ENCODE measurements around the gene PRKAA2. TPM values are rescaled to one million over a fixed set of nuclear protein-coding genes. Genes with fewer than 3 reads are reported as not detected.
A peak's percentile ranks its signal among the peaks of the same experiment; 100 is the strongest.
"Not testable (repeated sequence)": the region's sequence is repeated elsewhere in the genome, so short reads cannot be mapped to it uniquely, and the experiment has no call there.

Gene PRKAA2
- 1 to 10 TPM in 1 of 4 donors, under 1 TPM in 2, not detected in 1; 0.27 to 4.4 (median 0.48) TPM for polyA plus RNA-seq
- long read RNA-seq, donor 1, result 0 reads
- long read RNA-seq, donor 2, result 0 reads
- long read RNA-seq, donor 3, result 0 reads
- long read RNA-seq, donor 4, result 0 reads
- long read RNA-seq, donor 5, result 0 reads
- long read RNA-seq, donor 6, result 0 reads
- long read RNA-seq, donor 7, result 0 reads
- long read RNA-seq, donor 8, result 0 reads
- long read RNA-seq, donor 9, result 0 reads
- long read RNA-seq, donor 10, result 0 reads

GRCh38 chr1:56644919-56645676 is at the start of gene PRKAA2:
TSS of gene PRKAA2 (plus strand) at chr1:56645314. CDS start at chr1:56645388, 74 bp downstream.
- no peaks in the 10 kb centered on the region for H3K9me3 ChIP-seq (ENCODE audit: control insufficient read depth in 2 of 2, insufficient read depth in 1 of 2, low read depth in 1 of 2, low read length in 1 of 2)
- peaks cover 3 to 10% (median 4%) of the 10 kb centered on the region in 3 donors for H3K27me3 ChIP-seq (ENCODE audit: control insufficient read depth in 3 of 3, insufficient read depth in 3 of 3, low read length in 3 of 3)
- H3K4me1 ChIP-seq (ENCODE audit: control insufficient read depth in 3 of 3, insufficient read depth in 2 of 3, low read depth in 1 of 3, low read length in 2 of 3), result peaks cover 0 to 13% (median 4%) of the 10 kb centered on the region in 3 donors
- DNase-seq, result peak; percentile 9 to 88
- peak within 1 kb of the TSS in 2 of 3 donors; percentile 39 to 43 for H3K27ac ChIP-seq (ENCODE audit: low read depth in 1 of 3, low read length in 2 of 3)
- FAIRE-seq, result no peak
- 0 to 1% (median 1%) methylated on average over 47 to 103 of the region's 103 CpGs for WGBS, 3 donors
- no peaks in the 10 kb centered on the region for H3K36me3 ChIP-seq (ENCODE audit: control insufficient read depth in 3 of 3, insufficient read depth in 2 of 3, low read depth in 1 of 3, low read length in 3 of 3)
- H3K4me3 ChIP-seq (ENCODE audit: low read depth in 1 of 3, low read length in 3 of 3), result peak within 1 kb of the TSS; percentile 54 to 76 (median 63)

- 92 to 97% (median 94%) methylated on average over 5 of the region's 5 CpGs for WGBS, 3 donors
- FAIRE-seq; H3K4me1 ChIP-seq (ENCODE audit: control insufficient read depth in 3 of 3, insufficient read depth in 2 of 3, low read depth in 1 of 3, low read length in 2 of 3); H3K27me3 ChIP-seq (ENCODE audit: control insufficient read depth in 3 of 3, insufficient read depth in 3 of 3, low read length in 3 of 3); H3K4me3 ChIP-seq (ENCODE audit: low read depth in 1 of 3, low read length in 3 of 3); H3K36me3 ChIP-seq (ENCODE audit: control insufficient read depth in 3 of 3, insufficient read depth in 2 of 3, low read depth in 1 of 3, low read length in 3 of 3); H3K27ac ChIP-seq (ENCODE audit: low read depth in 1 of 3, low read length in 2 of 3); H3K9me3 ChIP-seq (ENCODE audit: control insufficient read depth in 2 of 2, insufficient read depth in 1 of 2, low read depth in 1 of 2, low read length in 1 of 2); DNase-seq: not testable (repeated sequence)
These were observed 49.5 kb upstream of the PRKAA2 start for GRCh38 chr1:56595397-56596191.

- not testable (repeated sequence) for H3K9me3 ChIP-seq (ENCODE audit: control insufficient read depth in 2 of 2, insufficient read depth in 1 of 2, low read depth in 1 of 2, low read length in 1 of 2); FAIRE-seq; H3K27me3 ChIP-seq (ENCODE audit: control insufficient read depth in 3 of 3, insufficient read depth in 3 of 3, low read length in 3 of 3); H3K36me3 ChIP-seq (ENCODE audit: control insufficient read depth in 3 of 3, insufficient read depth in 2 of 3, low read depth in 1 of 3, low read length in 3 of 3); DNase-seq; H3K27ac ChIP-seq (ENCODE audit: low read depth in 1 of 3, low read length in 2 of 3); H3K4me3 ChIP-seq (ENCODE audit: low read depth in 1 of 3, low read length in 3 of 3); H3K4me1 ChIP-seq (ENCODE audit: control insufficient read depth in 3 of 3, insufficient read depth in 2 of 3, low read depth in 1 of 3, low read length in 2 of 3)
- WGBS, 3 donors, result 25 to 53% (median 45%) methylated on average over 2 of the region's 2 CpGs
These were observed 35.0 kb upstream of the PRKAA2 start for GRCh38 chr1:56610097-56610496.

GRCh38 chr1:56610770-56611169 is 34.3 kb upstream of the PRKAA2 start:
- FAIRE-seq; H3K27ac ChIP-seq (ENCODE audit: low read depth in 1 of 3, low read length in 2 of 3); H3K36me3 ChIP-seq (ENCODE audit: control insufficient read depth in 3 of 3, insufficient read depth in 2 of 3, low read depth in 1 of 3, low read length in 3 of 3); H3K4me1 ChIP-seq (ENCODE audit: control insufficient read depth in 3 of 3, insufficient read depth in 2 of 3, low read depth in 1 of 3, low read length in 2 of 3); DNase-seq; H3K27me3 ChIP-seq (ENCODE audit: control insufficient read depth in 3 of 3, insufficient read depth in 3 of 3, low read length in 3 of 3); H3K9me3 ChIP-seq (ENCODE audit: control insufficient read depth in 2 of 2, insufficient read depth in 1 of 2, low read depth in 1 of 2, low read length in 1 of 2); H3K4me3 ChIP-seq (ENCODE audit: low read depth in 1 of 3, low read length in 3 of 3): not testable (repeated sequence)
- WGBS, 3 donors, result 87 to 91% (median 89%) methylated on average over 6 of the region's 6 CpGs

GRCh38 chr1:56617141-56617540 is 28.0 kb upstream of the PRKAA2 start:
- no peak overlapping the region for H3K27ac ChIP-seq (ENCODE audit: low read depth in 1 of 3, low read length in 2 of 3)
- FAIRE-seq (no peak), DNase-seq (peak in 1 of 2 donors; percentile 5)
- WGBS, 3 donors, result 40 to 78% (median 72%) methylated on average over 2 of the region's 2 CpGs
- H3K36me3 ChIP-seq (ENCODE audit: control insufficient read depth in 3 of 3, insufficient read depth in 2 of 3, low read depth in 1 of 3, low read length in 3 of 3), result no peaks in the 10 kb centered on the region
- H3K9me3 ChIP-seq (ENCODE audit: control insufficient read depth in 2 of 2, insufficient read depth in 1 of 2, low read depth in 1 of 2, low read length in 1 of 2), result peaks cover 0 to 5% of the 10 kb centered on the region in 2 donors
- H3K4me1 ChIP-seq (ENCODE audit: control insufficient read depth in 3 of 3, insufficient read depth in 2 of 3, low read depth in 1 of 3, low read length in 2 of 3), result no peaks in the 10 kb centered on the region
- H3K27me3 ChIP-seq (ENCODE audit: control insufficient read depth in 3 of 3, insufficient read depth in 3 of 3, low read length in 3 of 3), result no peaks in the 10 kb centered on the region
- no peak overlapping the region for H3K4me3 ChIP-seq (ENCODE audit: low read depth in 1 of 3, low read length in 3 of 3)

- no peak for FAIRE-seq
- H3K36me3 ChIP-seq (ENCODE audit: control insufficient read depth in 3 of 3, insufficient read depth in 2 of 3, low read depth in 1 of 3, low read length in 3 of 3), result no peaks in the 10 kb centered on the region
- WGBS, 3 donors, result 50 to 63% (median 52%) methylated on average over 5 of the region's 5 CpGs
- H3K27ac ChIP-seq (ENCODE audit: low read depth in 1 of 3, low read length in 2 of 3), result no peak overlapping the region
- no peak for DNase-seq
- no peaks in the 10 kb centered on the region for H3K4me1 ChIP-seq (ENCODE audit: control insufficient read depth in 3 of 3, insufficient read depth in 2 of 3, low read depth in 1 of 3, low read length in 2 of 3)
- H3K27me3 ChIP-seq (ENCODE audit: control insufficient read depth in 3 of 3, insufficient read depth in 3 of 3, low read length in 3 of 3), result no peaks in the 10 kb centered on the region
- no peak overlapping the region for H3K4me3 ChIP-seq (ENCODE audit: low read depth in 1 of 3, low read length in 3 of 3)
- peaks cover 0 to 4% of the 10 kb centered on the region in 2 donors for H3K9me3 ChIP-seq (ENCODE audit: control insufficient read depth in 2 of 2, insufficient read depth in 1 of 2, low read depth in 1 of 2, low read length in 1 of 2)
These were observed 19.2 kb upstream of the PRKAA2 start for GRCh38 chr1:56625819-56626440.

GRCh38 chr1:56626546-56626945 is 18.6 kb upstream of the PRKAA2 start:
- Histone ChIP-seq H3K9me3 (ENCODE audit: control insufficient read depth in 2 of 2, insufficient read depth in 1 of 2, low read depth in 1 of 2, low read length in 1 of 2) (peaks cover 0 to 4% of the 10 kb centered on the region in 2 donors), H3K4me3 (ENCODE audit: low read depth in 1 of 3, low read length in 3 of 3) (no peak overlapping the region), H3K27me3 (ENCODE audit: control insufficient read depth in 3 of 3, insufficient read depth in 3 of 3, low read length in 3 of 3) (no peaks in the 10 kb centered on the region), H3K27ac (ENCODE audit: low read depth in 1 of 3, low read length in 2 of 3) (no peak overlapping the region), H3K4me1 (ENCODE audit: control insufficient read depth in 3 of 3, insufficient read depth in 2 of 3, low read depth in 1 of 3, low read length in 2 of 3) (no peaks in the 10 kb centered on the region), H3K36me3 (ENCODE audit: control insufficient read depth in 3 of 3, insufficient read depth in 2 of 3, low read depth in 1 of 3, low read length in 3 of 3) (no peaks in the 10 kb centered on the region)
- FAIRE-seq, result no peak
- no peak for DNase-seq

- Histone ChIP-seq H3K4me3 (ENCODE audit: low read depth in 1 of 3, low read length in 3 of 3) (no peak overlapping the region), H3K9me3 (ENCODE audit: control insufficient read depth in 2 of 2, insufficient read depth in 1 of 2, low read depth in 1 of 2, low read length in 1 of 2) (peaks cover 0 to 4% of the 10 kb centered on the region in 2 donors), H3K27ac (ENCODE audit: low read depth in 1 of 3, low read length in 2 of 3) (no peak overlapping the region), H3K27me3 (ENCODE audit: control insufficient read depth in 3 of 3, insufficient read depth in 3 of 3, low read length in 3 of 3) (no peaks in the 10 kb centered on the region), H3K36me3 (ENCODE audit: control insufficient read depth in 3 of 3, insufficient read depth in 2 of 3, low read depth in 1 of 3, low read length in 3 of 3) (no peaks in the 10 kb centered on the region), H3K4me1 (ENCODE audit: control insufficient read depth in 3 of 3, insufficient read depth in 2 of 3, low read depth in 1 of 3, low read length in 2 of 3) (no peaks in the 10 kb centered on the region)
- 69 to 83% (median 77%) methylated on average over 3 of the region's 3 CpGs for WGBS, 3 donors
- DNase-seq, result no peak
- FAIRE-seq, result no peak
These were observed 18.0 kb upstream of the PRKAA2 start for GRCh38 chr1:56627019-56627635.
